Type B pancreatic cell (in vitro differentiated cells): ENCODE measurements around the gene MRNIP. TPM values are rescaled to one million over a fixed set of nuclear protein-coding genes. Genes with fewer than 3 reads are reported as not detected.
"Not testable (repeated sequence)": the region's sequence is repeated elsewhere in the genome, so short reads cannot be mapped to it uniquely, and the experiment has no call there.

Source experiments
- DNase-seq: peaks from one replicate; pipeline ENCODE4 v3.0.0; 2021; ENCODE audit warnings: mixed read lengths; ENCODE audit not compliant: unreplicated experiment; ENCODE audit errors: extremely low spot score
- H3K27ac Mint-ChIP-seq: 2 replicates; pipeline ENCODE4 v1.8.0; 2021; ENCODE audit warnings: mild to moderate bottlenecking, mixed read lengths
- H3K27me3 Mint-ChIP-seq: 2 replicates; pipeline ENCODE4 v1.8.0; 2021; ENCODE audit warnings: mixed read lengths
- H3K36me3 Mint-ChIP-seq: 2 replicates; pipeline ENCODE4 v1.8.0; 2021; ENCODE audit warnings: mixed read lengths
- H3K4me1 Mint-ChIP-seq: one replicate; pipeline ENCODE4 v1.8.0; 2021; ENCODE audit warnings: mixed read lengths; ENCODE audit not compliant: unreplicated experiment
- H3K4me3 Mint-ChIP-seq: 2 replicates; pipeline ENCODE4 v1.8.0; 2021; ENCODE audit warnings: mild to moderate bottlenecking, mixed read lengths
- H3K9me3 Mint-ChIP-seq: 2 replicates; pipeline ENCODE4 v1.8.0; 2021; ENCODE audit warnings: mixed read lengths
- CTCF ChIP-seq: fragments of 200-600 bp; sonication (generic); conservative IDR thresholded peaks from 2 replicates; pipeline ENCODE4 v1.5.0; 2021; ENCODE audit warnings: antibody characterized with exemption, mild to moderate bottlenecking
- total RNA-seq: library from RNA; stranded (reverse); gene quantifications from 2 replicates; pipeline ENCODE4 v1.2.1, GENCODE V29; 2021; ENCODE audit warnings: low replicate concordance

The MRNIP gene
- total RNA-seq, 1 donor from 2014 or later: 47.6 TPM

GRCh38 chr5:179872055-179872827, 13.6 kb upstream of the MRNIP start:
- DNase-seq: no peak
- H3K9me3 Mint-ChIP-seq: no peaks in the 10 kb centered on the region
- H3K4me1 Mint-ChIP-seq: peaks cover 4% of the 10 kb centered on the region
- no peak overlapping the region for H3K4me3 Mint-ChIP-seq
- H3K27me3 Mint-ChIP-seq: no peaks in the 10 kb centered on the region
- no peak for TF ChIP-seq CTCF
- H3K27ac Mint-ChIP-seq: no peak overlapping the region
- peaks cover 6% of the 10 kb centered on the region for H3K36me3 Mint-ChIP-seq

- not testable (repeated sequence) for H3K36me3 Mint-ChIP-seq, DNase-seq, H3K27me3 Mint-ChIP-seq, H3K4me3 Mint-ChIP-seq, H3K4me1 Mint-ChIP-seq, H3K27ac Mint-ChIP-seq, H3K9me3 Mint-ChIP-seq
Measured at GRCh38 chr5:179871533-179871932, 12.9 kb upstream of the MRNIP start.

GRCh38 chr5:179870952-179871351, 12.3 kb upstream of the MRNIP start:
- H3K4me3 Mint-ChIP-seq: no peak overlapping the region
- H3K4me1 Mint-ChIP-seq: peaks cover 4% of the 10 kb centered on the region
- no peak for TF ChIP-seq CTCF
- DNase-seq: no peak
- H3K36me3 Mint-ChIP-seq: peaks cover 6% of the 10 kb centered on the region
- no peaks in the 10 kb centered on the region for H3K27me3 Mint-ChIP-seq
- no peaks in the 10 kb centered on the region for H3K9me3 Mint-ChIP-seq
- H3K27ac Mint-ChIP-seq: peak overlapping the region; percentile 51

GRCh38 chr5:179870403-179870903, 11.8 kb upstream of the MRNIP start:
- no peak for DNase-seq
- peak; percentile 65 for TF ChIP-seq CTCF
- peaks cover 6% of the 10 kb centered on the region for H3K36me3 Mint-ChIP-seq
- H3K27me3 Mint-ChIP-seq: no peaks in the 10 kb centered on the region
- no peaks in the 10 kb centered on the region for H3K9me3 Mint-ChIP-seq
- no peak overlapping the region for H3K4me3 Mint-ChIP-seq
- H3K4me1 Mint-ChIP-seq: peaks cover 4% of the 10 kb centered on the region
- H3K27ac Mint-ChIP-seq: peak overlapping the region; percentile 51

DNA sequence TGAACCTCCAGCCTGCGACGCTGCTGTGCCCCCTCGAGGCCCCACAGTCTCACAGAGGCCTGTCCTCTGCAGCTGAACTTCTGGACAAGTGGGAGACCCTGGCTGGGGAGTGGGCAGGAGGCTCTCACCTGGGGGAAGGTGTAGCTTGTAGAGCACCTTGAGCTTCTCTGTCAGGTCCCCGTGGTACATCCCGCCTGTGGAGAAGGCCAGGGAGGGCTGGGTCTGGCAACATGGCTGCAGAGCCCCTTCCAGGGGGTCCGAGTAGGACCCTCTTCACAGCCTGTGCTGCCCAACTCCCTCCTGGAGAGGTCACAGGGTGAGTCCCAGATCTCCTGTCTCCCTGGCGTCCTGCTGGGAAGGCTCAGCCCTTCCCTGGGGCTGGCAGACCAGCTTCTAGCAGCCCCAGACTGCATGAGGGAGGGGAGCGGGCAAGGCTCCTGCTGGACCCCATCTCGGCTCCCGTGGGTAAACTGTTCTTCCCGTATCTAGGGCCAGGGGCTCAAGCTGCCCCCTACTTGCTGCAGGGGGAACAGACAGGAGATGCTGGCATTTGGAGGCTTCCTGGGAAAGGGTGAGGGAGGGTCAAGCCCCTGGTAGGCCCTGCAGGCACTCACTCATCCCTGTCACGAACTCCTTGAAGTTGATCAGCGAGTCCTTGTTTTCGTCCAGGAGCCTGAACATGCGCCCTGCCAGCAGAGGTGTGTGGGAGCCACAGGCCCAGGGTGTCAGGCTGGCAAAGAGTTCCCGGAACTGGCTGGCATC, 11.2 kb upstream of the MRNIP start:
- no peak overlapping the region for H3K4me3 Mint-ChIP-seq
- H3K4me1 Mint-ChIP-seq: peaks cover 4% of the 10 kb centered on the region
- TF ChIP-seq CTCF: no peak
- no peaks in the 10 kb centered on the region for H3K27me3 Mint-ChIP-seq
- H3K36me3 Mint-ChIP-seq: peaks cover 7% of the 10 kb centered on the region
- DNase-seq: no peak
- no peak overlapping the region for H3K27ac Mint-ChIP-seq
- H3K9me3 Mint-ChIP-seq: no peaks in the 10 kb centered on the region

GRCh38 chr5:179869101-179869500, 10.5 kb upstream of the MRNIP start:
- no peak overlapping the region for H3K27ac Mint-ChIP-seq

More at GRCh38 chr5:179869101-179869500, 10.5 kb upstream of the MRNIP start:
- Mint-ChIP-seq H3K27me3 (no peaks in the 10 kb centered on the region), H3K4me3 (no peak overlapping the region), H3K36me3 (peaks cover 7% of the 10 kb centered on the region), H3K9me3 (no peaks in the 10 kb centered on the region), H3K4me1 (peaks cover 4% of the 10 kb centered on the region)
- no peak for TF ChIP-seq CTCF
- no peak for DNase-seq
